T-helper 2 cell treated with Interferon-gamma antibody and Interleukin-4, amounts not matched to agents 100 ng/mL and 5 ng/mL, for 36 hours (primary cell): ENCODE measurements around the gene TAF6L. TPM values are rescaled to one million over a fixed set of nuclear protein-coding genes. Genes with fewer than 3 reads are reported as not detected.
"Not testable (repeated sequence)": the region's sequence is repeated elsewhere in the genome, so short reads cannot be mapped to it uniquely, and the experiment has no call there.

Source experiments
- intact Hi-C: fragments of 100-400 bp; cut with micrococcal nuclease; formaldehyde crosslinking; loops from one replicate; pipeline ENCODE4 v1.15.1; 2023
- total RNA-seq: library from RNA; stranded (reverse); gene quantifications from 2 replicates; pipeline ENCODE4 v1.2.3, GENCODE V29; 2022

TAF6L gene, protein sequence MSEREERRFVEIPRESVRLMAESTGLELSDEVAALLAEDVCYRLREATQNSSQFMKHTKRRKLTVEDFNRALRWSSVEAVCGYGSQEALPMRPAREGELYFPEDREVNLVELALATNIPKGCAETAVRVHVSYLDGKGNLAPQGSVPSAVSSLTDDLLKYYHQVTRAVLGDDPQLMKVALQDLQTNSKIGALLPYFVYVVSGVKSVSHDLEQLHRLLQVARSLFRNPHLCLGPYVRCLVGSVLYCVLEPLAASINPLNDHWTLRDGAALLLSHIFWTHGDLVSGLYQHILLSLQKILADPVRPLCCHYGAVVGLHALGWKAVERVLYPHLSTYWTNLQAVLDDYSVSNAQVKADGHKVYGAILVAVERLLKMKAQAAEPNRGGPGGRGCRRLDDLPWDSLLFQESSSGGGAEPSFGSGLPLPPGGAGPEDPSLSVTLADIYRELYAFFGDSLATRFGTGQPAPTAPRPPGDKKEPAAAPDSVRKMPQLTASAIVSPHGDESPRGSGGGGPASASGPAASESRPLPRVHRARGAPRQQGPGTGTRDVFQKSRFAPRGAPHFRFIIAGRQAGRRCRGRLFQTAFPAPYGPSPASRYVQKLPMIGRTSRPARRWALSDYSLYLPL
- 21.6 and 21.9 TPM in 2 replicates for total RNA-seq

GRCh38 chr11:62771144-62772021 is at the start of gene TAF6L:
TSS of gene TAF6L (plus strand) at chr11:62771396. CDS start at chr11:62775784, 4,388 bp downstream.
- intact Hi-C loops, result loop anchor here (1.0 to 5.0 kb wide), 6 partner anchors 10 to 159 kb away; partner anchors contain the start of genes EML3, HNRNPUL2, POLR2G and ROM1

DNA sequence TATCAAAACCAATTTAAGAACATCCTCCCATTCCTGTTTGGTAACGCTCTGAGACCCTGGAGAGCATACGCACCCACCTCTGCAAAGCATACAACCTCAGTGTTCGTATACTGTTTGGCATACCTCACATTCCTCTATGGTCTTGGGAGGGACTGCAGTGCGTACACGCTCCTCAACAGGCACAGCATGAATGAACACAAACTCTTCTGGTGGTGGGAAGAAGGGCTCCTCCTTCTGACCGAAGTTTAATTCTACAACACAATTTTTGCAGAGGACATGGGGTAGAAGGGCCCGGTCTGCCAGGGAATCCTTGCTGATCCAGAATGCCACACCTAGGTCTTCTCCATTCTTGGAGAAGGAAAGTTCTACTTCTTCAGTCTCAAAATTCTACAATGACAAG is 49.2 kb upstream of the TAF6L start:
- intact Hi-C loops, result no loop called here

DNA sequence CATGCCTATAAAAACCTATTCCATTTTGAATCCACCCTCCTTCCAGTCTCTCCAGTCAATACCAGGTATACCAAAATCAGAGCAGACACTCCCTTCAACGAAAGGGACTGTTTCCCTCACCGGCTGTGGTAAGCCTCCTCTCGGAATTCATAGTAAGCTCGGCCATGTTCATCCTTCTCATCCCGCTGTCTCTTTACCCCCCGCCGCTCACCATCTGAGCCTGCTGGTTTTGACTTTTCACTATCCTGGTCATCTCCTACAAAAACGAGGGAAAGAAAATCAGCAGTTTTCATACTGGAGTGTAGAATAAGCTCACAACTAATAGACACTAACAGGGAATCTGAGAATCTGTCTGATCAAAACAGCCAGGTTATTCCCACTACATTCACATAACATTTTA is 47.0 kb upstream of the TAF6L start:
- intact Hi-C loops, result no loop called here

DNA sequence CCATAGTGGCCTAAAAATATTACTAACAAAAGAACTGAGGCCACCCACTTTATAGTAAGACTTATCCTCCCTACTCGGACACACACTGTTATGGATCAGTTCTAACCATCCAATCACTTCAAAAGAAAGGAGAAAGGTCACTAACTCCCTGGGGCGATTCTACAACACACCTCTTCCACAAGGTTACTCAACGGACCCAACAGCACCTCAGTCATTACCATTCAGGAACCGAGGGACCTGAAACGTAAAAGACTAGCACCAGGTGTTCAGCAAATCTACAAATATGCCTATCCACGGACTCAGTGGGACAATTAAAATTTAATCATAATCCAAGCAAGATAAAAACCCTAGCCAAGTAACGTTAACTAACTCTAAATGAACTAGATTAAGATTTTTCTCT is 45.5 kb upstream of the TAF6L start:
- intact Hi-C loops, result loop anchor here (2.0 kb wide), 1 partner anchor 61 kb away; the partner anchor contains the start of genes C11orf98 and CSKMT

- intact Hi-C loops, result loop anchor here (2.0 kb wide), 1 partner anchor 62 kb away; the partner anchor contains the start of genes C11orf98 and CSKMT
Observed at GRCh38 chr11:62726156-62726914, 44.9 kb upstream of the TAF6L start.

DNA sequence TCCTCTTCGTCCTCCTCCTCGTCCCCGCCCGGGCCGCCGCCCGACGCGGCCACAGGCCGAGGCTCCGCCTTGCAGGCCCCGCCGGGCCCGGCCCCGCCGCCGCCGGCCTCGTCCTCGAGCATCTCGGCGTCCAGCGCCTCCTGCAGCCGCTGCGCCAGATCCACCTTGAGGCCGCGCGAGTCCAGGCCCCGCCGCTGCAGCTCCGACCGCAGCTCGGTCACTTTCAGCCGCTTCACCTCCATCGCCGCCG is 44.4 kb upstream of the TAF6L start:
- intact Hi-C loops, result loop anchor here (1.0 to 2.0 kb wide), 9 partner anchors 18 to 154 kb away; partner anchors contain the start of genes C11orf98, CSKMT, MTA2 and TAF6L

GRCh38 chr11:62727165-62727871 is 43.9 kb upstream of the TAF6L start, which contains the start of gene HNRNPUL2:
TSS of gene HNRNPUL2 (minus strand) at chr11:62727457. CDS start at chr11:62727156, 301 bp downstream.
- intact Hi-C loops, result loop anchor here (1.0 to 2.0 kb wide), 9 partner anchors 18 to 154 kb away; partner anchors contain the start of genes C11orf98, CSKMT, MTA2 and TAF6L

DNA sequence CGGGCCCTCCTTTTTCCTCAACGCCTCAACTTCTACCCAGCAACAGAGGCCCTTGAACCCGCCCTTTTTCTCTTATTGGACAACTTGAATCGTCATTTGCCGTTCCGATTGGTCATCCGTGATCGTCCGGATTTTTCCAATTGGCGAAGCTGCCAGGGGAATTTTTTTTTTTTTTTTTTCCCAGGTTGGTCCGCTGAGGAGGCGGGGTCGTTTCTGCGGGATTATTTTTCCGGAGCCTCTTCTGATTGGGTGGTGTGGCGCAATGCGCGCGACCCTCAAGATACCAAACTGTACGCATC is 43.4 kb upstream of the TAF6L start:
- intact Hi-C loops, result loop anchor here (1.0 to 2.0 kb wide), 14 partner anchors 19 to 153 kb away; partner anchors contain the start of genes C11orf98, CSKMT, GANAB and MTA2

DNA sequence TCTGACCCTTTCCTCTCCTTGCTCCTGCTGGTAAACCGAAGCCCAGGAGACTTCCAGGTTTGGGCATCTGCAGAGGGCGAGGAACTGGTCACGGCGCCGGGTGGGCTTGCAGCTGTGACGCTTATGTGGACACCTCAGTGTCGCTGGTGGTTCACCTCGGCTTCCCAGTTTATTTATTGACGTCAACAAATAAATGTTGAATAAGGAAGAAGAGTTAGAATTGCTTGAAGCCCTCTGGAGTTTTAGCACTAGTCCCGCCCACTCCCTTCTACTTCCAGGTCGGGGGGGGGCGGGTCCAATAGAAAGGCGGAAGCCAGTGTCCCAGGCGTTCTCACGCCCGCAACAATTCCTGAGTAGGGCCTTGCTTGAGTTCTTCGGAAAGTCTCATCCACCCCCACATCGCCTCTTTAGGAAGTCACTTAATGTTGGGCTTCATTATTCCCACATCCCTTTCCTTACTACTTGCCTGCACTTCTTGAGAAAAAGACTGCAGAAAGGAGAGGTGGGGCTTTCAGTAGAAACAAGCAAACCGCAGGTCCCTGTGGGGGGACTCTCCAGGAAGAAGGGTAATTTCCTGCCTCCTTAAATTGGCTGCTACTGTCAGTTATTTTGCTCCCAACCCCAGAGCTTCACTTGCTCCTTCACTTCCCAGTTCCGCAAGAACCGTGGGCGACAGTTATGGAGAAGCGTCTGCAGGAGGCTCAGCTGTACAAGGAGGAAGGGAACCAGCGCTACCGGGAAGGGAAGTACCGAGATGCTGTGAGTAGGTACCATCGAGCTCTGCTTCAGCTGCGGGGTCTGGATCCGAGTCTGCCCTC is 42.8 kb upstream of the TAF6L start, which contains the start of gene TTC9C:
Gene TTC9C, plus strand, starts transcription at position 316 of the 818 bp plus-strand sequence. Its CDS starts 363 bp downstream, at position 679.
- intact Hi-C loops, result loop anchor here (1.0 to 2.0 kb wide), 5 partner anchors 25 to 82 kb away; partner anchors contain the start of genes GANAB, NXF1, POLR2G and TMEM179B

GRCh38 chr11:62730076-62730475 is 41.1 kb upstream of the TAF6L start:
- intact Hi-C loops, result loop anchor here (10.0 kb wide), 1 partner anchor 295 kb away; no protein-coding TSS in a partner anchor

GRCh38 chr11:62732830-62733229 is 38.4 kb upstream of the TAF6L start:
- intact Hi-C loops, result loop anchor here (1.0 to 10.0 kb wide), 2 partner anchors 129 to 292 kb away; no protein-coding TSS in a partner anchor

DNA sequence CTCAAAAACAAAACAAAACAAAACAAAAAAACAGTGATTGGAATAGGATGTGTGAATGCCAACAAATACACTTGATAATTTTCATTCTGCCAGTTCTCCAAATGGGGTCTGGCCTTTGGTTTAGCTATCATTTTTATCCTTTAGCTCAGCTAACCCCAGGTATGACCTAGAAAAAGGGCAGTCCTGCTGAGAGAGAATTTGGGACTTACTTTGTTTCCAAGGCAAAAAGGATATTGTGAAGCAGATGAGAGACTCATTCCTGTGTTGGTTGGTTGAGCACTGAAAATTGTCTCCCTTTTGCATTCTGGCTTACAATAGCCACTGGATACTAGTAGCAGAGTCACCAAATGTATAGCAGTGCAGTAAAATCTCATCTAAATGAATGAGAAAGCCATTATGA is 34.0 kb upstream of the TAF6L start:
- intact Hi-C loops, result loop anchor here (10.0 kb wide), 1 partner anchor 288 kb away; no protein-coding TSS in a partner anchor

- intact Hi-C loops, result no loop called here
Observed at GRCh38 chr11:62747475-62748160, 23.6 kb upstream of the TAF6L start.

DNA sequence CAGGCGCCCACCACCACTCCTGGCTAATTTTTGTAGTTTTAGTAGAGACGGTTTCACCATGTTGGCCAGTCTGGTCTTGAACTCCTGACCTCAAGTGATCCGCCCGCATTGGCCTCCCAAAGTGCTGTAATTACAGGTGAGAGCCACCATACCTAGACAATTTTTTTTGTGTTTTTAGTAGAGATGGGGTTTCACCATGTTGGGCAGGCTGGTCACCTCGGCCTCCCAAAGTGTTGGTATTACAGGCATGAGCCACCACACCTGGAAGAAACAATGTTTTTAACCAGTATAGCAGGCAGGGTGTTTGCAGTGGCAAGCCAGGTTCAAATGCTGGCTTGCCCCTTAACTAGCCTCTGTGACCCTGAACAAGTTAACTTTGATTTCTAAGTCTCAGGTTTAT is 21.3 kb upstream of the TAF6L start:
- intact Hi-C loops, result not testable (repeated sequence)

- intact Hi-C loops, result no loop called here
Observed at GRCh38 chr11:62752177-62752785, 18.9 kb upstream of the TAF6L start.

- intact Hi-C loops, result loop anchor here (1.0 kb wide), 4 partner anchors 8 to 44 kb away; partner anchors contain the start of genes POLR2G, TMEM179B and TTC9C
Observed at GRCh38 chr11:62752994-62753735, 18.0 kb upstream of the TAF6L start.
